ENCODE data around the gene ATXN2.
"Not testable (repeated sequence)": the region's sequence is repeated elsewhere in the genome, so short reads cannot be mapped to it uniquely, and the experiment has no call there.

ATXN2 gene

GRCh38 chr12:111570084-111570961 is 28.8 kb downstream of the ATXN2 start:
- no peak for DNase-seq

- no peak for DNase-seq
Measured at GRCh38 chr12:111569363-111570083, 29.6 kb downstream of the ATXN2 start.

GRCh38 chr12:111560844-111561243 is 38.3 kb downstream of the ATXN2 start:
- DNase-seq, result not testable (repeated sequence)

- DNase-seq, result no peak
Measured at GRCh38 chr12:111558107-111558376, 41.1 kb downstream of the ATXN2 start.

- DNase-seq, result no peak
Measured at GRCh38 chr12:111557271-111558106, 41.6 kb downstream of the ATXN2 start.

- no peak for DNase-seq
Measured at GRCh38 chr12:111556676-111557075, 42.4 kb downstream of the ATXN2 start.

GRCh38 chr12:111555313-111555712 is 43.8 kb downstream of the ATXN2 start:
- DNase-seq, result not testable (repeated sequence)

GRCh38 chr12:111546758-111547383 is 52.2 kb downstream of the ATXN2 start:
- DNase-seq, result no peak

GRCh38 chr12:111546171-111546570 is 52.9 kb downstream of the ATXN2 start:
- no peak for DNase-seq

GRCh38 chr12:111544032-111544431 is 55.1 kb downstream of the ATXN2 start:
- DNase-seq, result no peak

GRCh38 chr12:111532751-111533150 is 66.4 kb downstream of the ATXN2 start:
- DNase-seq, result no peak

- DNase-seq, result no peak
Measured at GRCh38 chr12:111529424-111530368, 69.4 kb downstream of the ATXN2 start.

- DNase-seq, result no peak
Measured at GRCh38 chr12:111523587-111524167, 75.4 kb downstream of the ATXN2 start.

GRCh38 chr12:111521801-111522200 is 77.3 kb downstream of the ATXN2 start:
- DNase-seq, result no peak

- DNase-seq, result no peak
Measured at GRCh38 chr12:111519937-111520336, 79.2 kb downstream of the ATXN2 start.

- DNase-seq, result no peak
Measured at GRCh38 chr12:111519083-111519482, 80.0 kb downstream of the ATXN2 start.

GRCh38 chr12:111507719-111508118 is 91.4 kb downstream of the ATXN2 start:
- DNase-seq, result not testable (repeated sequence)

- not testable (repeated sequence) for DNase-seq
Measured at GRCh38 chr12:111507258-111507657, 91.9 kb downstream of the ATXN2 start.

GRCh38 chr12:111506260-111506659 is 92.9 kb downstream of the ATXN2 start:
- DNase-seq, result no peak

GRCh38 chr12:111505601-111506036 is 93.5 kb downstream of the ATXN2 start:
- no peak for DNase-seq

- DNase-seq, result no peak
Measured at GRCh38 chr12:111503116-111503515, 96.0 kb downstream of the ATXN2 start.

All from NCI-H1092 (cell line).